ENCODE data around the gene VPS11. TPM values are rescaled to one million over a fixed set of nuclear protein-coding genes. Genes with fewer than 3 reads are reported as not detected.

VPS11 gene
- total RNA-seq, 4 donors from 2014 or later, result 27.4 to 40.2 (median 32.4) TPM

DNA sequence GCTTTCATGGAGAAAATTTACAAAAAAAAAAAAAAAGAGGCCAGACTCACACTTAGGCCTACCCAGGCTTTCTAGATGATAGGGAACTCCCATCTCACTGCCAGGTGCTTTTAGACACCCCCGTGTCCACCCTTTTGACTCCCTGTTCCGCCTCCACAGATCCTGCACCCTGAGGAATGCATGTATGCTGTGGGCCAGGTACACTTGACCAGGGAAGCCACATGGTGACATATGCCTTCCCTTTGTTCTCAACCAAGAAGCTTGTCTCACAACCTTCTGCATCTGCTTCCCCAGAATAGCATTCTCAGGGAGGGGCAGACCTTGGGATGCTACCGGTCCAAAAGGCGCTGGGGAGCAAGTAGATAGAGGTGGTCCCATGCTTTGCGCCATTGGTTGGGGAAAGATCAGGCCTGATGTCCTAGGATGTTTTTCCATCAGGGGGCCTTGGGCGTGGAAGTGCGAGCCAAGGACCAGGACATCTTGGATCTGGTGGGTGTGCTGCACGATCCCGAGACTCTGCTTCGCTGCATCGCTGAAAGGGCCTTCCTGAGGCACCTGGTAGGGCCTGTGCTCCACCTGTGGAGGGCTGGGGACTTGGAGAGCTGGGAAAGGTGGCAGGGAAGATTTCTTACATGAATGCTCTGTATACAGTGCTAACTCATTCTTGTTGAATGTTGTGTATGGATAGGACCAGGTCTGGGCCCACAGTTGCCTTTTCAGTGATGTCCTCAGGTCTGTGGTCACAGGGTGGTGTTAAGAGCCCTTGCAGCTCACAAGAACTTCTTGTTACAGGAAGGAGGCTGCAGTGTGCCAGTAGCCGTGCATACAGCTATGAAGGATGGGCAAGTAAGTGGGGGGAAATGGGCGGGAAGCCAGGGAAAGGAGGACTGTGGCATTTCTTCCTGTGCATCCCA, 24.6 kb downstream of the VPS11 start:
- DNase-seq (ENCODE audit: extremely low spot score), result no peak
- Histone ChIP-seq H3K36me3 (peaks cover 1 to 32% (median 22%) of the 10 kb centered on the region in 4 donors), H3K27ac (replicated peaks in 1 of 4) (peak overlapping the region; percentile 96 to 99 (median 98)), H3K9me3 (no peaks in the 10 kb centered on the region), H3K27me3 (no peaks in the 10 kb centered on the region), H3K4me3 (peak overlapping the region in 1 of 4 donors; percentile 74), H3K4me1 (peaks cover 18 to 38% (median 28%) of the 10 kb centered on the region in 4 donors)
- WGBS, result 80% methylated on average over 12 of the region's 13 CpGs
- TF ChIP-seq, protein P1, sequence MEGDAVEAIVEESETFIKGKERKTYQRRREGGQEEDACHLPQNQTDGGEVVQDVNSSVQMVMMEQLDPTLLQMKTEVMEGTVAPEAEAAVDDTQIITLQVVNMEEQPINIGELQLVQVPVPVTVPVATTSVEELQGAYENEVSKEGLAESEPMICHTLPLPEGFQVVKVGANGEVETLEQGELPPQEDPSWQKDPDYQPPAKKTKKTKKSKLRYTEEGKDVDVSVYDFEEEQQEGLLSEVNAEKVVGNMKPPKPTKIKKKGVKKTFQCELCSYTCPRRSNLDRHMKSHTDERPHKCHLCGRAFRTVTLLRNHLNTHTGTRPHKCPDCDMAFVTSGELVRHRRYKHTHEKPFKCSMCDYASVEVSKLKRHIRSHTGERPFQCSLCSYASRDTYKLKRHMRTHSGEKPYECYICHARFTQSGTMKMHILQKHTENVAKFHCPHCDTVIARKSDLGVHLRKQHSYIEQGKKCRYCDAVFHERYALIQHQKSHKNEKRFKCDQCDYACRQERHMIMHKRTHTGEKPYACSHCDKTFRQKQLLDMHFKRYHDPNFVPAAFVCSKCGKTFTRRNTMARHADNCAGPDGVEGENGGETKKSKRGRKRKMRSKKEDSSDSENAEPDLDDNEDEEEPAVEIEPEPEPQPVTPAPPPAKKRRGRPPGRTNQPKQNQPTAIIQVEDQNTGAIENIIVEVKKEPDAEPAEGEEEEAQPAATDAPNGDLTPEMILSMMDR (IDR thresholded peaks at IDR 0.05), result no peak
- TF ChIP-seq EP300 (IDR thresholded peaks at IDR 0.05), result no peak
- no peak for TF ChIP-seq POLR2AphosphoS5 (IDR thresholded peaks at IDR 0.05)
- TF ChIP-seq POLR2A (IDR thresholded peaks at IDR 0.05; ENCODE audit: low read depth), result no peak
- intact Hi-C loops (cut with DNase I), result no loop called here

DNA sequence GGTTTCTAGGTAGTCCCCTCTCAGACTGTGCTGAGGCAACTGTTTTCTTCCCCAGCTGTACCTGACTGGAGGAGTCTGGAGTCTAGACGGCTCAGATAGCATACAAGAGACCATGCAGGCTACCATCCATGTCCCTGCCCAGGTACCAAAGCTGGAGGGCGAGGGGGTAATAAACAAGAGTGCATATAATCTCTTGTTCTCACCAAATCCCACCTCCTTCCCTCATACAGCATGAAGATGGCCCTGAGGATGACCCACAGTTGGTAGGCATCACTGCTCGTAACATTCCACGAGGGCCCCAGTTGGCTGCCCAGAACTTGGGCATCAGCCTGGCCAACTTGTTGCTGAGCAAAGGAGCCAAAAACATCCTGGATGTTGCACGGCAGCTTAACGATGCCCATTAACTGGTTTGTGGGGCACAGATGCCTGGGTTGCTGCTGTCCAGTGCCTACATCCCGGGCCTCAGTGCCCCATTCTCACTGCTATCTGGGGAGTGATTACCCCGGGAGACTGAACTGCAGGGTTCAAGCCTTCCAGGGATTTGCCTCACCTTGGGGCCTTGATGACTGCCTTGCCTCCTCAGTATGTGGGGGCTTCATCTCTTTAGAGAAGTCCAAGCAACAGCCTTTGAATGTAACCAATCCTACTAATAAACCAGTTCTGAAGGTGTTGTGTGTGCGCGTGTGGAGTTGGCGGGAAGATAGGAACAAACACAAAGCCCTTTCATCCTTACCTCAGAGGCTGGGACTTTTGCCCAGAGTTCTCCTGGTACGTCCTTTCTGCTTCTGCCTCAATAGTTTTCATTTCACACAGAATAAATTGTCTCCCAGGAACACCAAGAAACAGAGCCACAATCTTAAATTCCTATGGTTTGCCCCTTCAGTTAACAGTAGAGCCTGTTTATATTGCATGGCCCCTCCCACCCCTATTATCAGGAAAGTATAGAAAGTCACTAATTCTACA, 25.5 kb downstream of the VPS11 start:
- TF ChIP-seq, protein P1 (IDR thresholded peaks at IDR 0.05), result no peak
- TF ChIP-seq POLR2A (IDR thresholded peaks at IDR 0.05; ENCODE audit: low read depth) (no peak), EP300 (IDR thresholded peaks at IDR 0.05) (no peak), POLR2AphosphoS5 (IDR thresholded peaks at IDR 0.05) (no peak)
- no peaks in the 10 kb centered on the region for H3K27me3 ChIP-seq
- DNase-seq (ENCODE audit: extremely low spot score), result no peak
- peaks cover 18 to 38% (median 28%) of the 10 kb centered on the region in 4 donors for H3K4me1 ChIP-seq
- peak overlapping the region; percentile 96 to 99 (median 98) for H3K27ac ChIP-seq (replicated peaks in 1 of 4)
- WGBS, result 36% methylated on average over 11 of the region's 12 CpGs
- intact Hi-C loops (cut with DNase I), result no loop called here
- H3K36me3 ChIP-seq, result peaks cover 8 to 41% (median 31%) of the 10 kb centered on the region in 4 donors
- peak overlapping the region; percentile 68 to 85 (median 76) for H3K4me3 ChIP-seq
- H3K9me3 ChIP-seq, result no peaks in the 10 kb centered on the region

DNA sequence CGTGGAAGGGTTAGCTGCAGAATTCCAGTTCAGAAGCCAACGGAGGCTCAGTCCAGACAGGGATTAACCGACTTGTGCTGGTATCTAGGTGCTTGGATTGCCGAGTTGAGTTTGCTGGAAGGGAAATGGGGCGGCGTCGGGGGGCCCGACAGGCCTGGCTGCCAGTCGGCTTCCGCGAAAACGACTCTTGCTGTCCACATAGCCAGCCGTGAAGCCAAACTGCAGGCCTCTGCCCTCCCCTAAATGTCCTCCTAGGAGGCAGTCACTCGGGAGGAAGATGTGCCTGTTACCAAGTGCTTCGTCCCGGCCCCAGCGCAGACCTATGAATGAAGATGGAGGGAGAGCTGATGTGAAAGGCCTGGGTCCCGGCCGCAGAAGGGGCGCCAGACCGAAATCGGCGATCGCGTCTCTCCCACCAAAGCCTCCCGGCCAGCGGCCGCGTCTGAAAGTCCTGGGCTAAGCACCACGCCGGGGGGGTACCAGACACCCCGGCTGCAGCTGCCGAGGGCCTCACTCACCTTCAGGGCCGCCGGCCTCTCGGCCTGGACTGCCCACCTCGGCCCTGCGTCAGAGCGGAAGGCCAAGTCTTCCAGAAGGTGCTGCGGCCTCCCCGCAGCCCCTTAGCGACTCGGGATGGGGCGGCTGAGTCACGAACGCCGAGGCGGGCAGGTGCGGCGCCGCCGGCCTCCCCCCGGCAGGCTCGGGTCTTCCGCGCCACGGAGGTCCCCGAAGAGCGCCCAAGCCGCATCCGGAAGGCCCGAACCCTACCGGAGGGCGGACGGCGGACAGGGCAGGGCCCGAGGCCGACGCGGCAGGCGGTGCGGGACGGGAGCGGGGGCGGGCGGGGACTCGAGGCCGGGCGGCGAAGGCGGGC, 26.6 kb downstream of the VPS11 start:
- Histone ChIP-seq H3K4me1 (peaks cover 18 to 38% (median 28%) of the 10 kb centered on the region in 4 donors), H3K4me3 (peak overlapping the region; percentile 68 to 85 (median 76)), H3K27ac (replicated peaks in 1 of 4) (peak overlapping the region; percentile 96 to 99 (median 98)), H3K36me3 (peaks cover 8 to 49% (median 36%) of the 10 kb centered on the region in 4 donors), H3K9me3 (no peaks in the 10 kb centered on the region), H3K27me3 (no peaks in the 10 kb centered on the region)
- WGBS, result 2% methylated on average over 5 of the region's 81 CpGs
- intact Hi-C loops (cut with DNase I), result no loop called here
- no peak for DNase-seq (ENCODE audit: extremely low spot score)
- TF ChIP-seq, protein P1 (IDR thresholded peaks at IDR 0.05), result no peak

DNA sequence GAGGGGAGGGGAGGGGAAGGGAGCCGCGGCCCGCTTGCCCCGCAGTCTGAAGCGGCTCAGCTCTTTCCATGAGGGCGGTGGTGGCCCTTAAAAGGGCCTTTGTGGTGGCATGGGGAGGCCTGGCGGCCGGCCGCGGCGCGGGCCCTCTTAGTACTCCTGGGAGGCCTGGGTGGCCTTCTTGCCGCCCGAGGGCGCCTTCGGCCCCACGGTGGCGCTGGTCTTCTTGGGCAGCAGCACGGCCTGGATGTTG, 27.1 kb downstream of the VPS11 start:
- DNase-seq (ENCODE audit: extremely low spot score), result peak; percentile 95
- Histone ChIP-seq H3K27ac (replicated peaks in 1 of 4) (peak overlapping the region; percentile 96 to 99 (median 98)), H3K9me3 (no peaks in the 10 kb centered on the region), H3K4me3 (peak overlapping the region; percentile 68 to 85 (median 76)), H3K36me3 (peaks cover 8 to 49% (median 36%) of the 10 kb centered on the region in 4 donors), H3K27me3 (no peaks in the 10 kb centered on the region), H3K4me1 (peaks cover 18 to 39% (median 28%) of the 10 kb centered on the region in 4 donors)
- intact Hi-C loops (cut with DNase I), result no loop called here
- WGBS, result 0% methylated on average over 4 of the region's 19 CpGs
- TF ChIP-seq POLR2A (IDR thresholded peaks at IDR 0.05; ENCODE audit: low read depth), result no peak
- TF ChIP-seq, protein P1 (IDR thresholded peaks at IDR 0.05), result peak; percentile 63 to 81 (median 65)
